Activated naive CD4-positive, alpha-beta T cell treated with anti-CD3 and anti-CD28 coated beads for 36 hours (primary cell): ENCODE data around the gene TRUB2. TPM values are rescaled to one million over a fixed set of nuclear protein-coding genes. Genes with fewer than 3 reads are reported as not detected.

Source experiments
- CTCF ChIA-PET: fragments of 350-600 bp; sonication (Branson Sonifier 250); formaldehyde crosslinking; loops from one replicate; lab custom pipeline; 2021; ENCODE audit warnings: antibody characterized with exemption; lab: Charles Lee
- DNase-seq: peaks from one replicate; pipeline ENCODE4 v3.0.0-alpha.2; 2020
- H3K27ac Mint-ChIP-seq: one replicate; pipeline ENCODE4 v1.8.0; 2021; ENCODE audit warnings: mild to moderate bottlenecking, mixed read lengths
- H3K27me3 Mint-ChIP-seq: one replicate; pipeline ENCODE4 v1.8.0; 2021; ENCODE audit warnings: low read depth, mixed read lengths
- H3K36me3 Mint-ChIP-seq: one replicate; pipeline ENCODE4 v1.8.0; 2021; ENCODE audit warnings: low read depth, mixed read lengths
- H3K4me1 Mint-ChIP-seq: one replicate; pipeline ENCODE4 v1.8.0; 2021; ENCODE audit warnings: low read depth, mixed read lengths
- H3K4me3 Mint-ChIP-seq: one replicate; pipeline ENCODE4 v1.8.0; 2021; ENCODE audit warnings: mild to moderate bottlenecking, moderate library complexity, mixed read lengths
- H3K9me3 Mint-ChIP-seq: one replicate; pipeline ENCODE4 v1.8.0; 2021; ENCODE audit warnings: mixed read lengths
- intact Hi-C: fragments of 100-400 bp; cut with micrococcal nuclease; formaldehyde crosslinking; loops from one replicate; pipeline ENCODE4 v1.15.1; 2023
- total RNA-seq, 2 experiments: library from RNA; stranded (reverse); gene quantifications; one replicate each; pipeline ENCODE4 v1.2.3, GENCODE V29; 2021

TRUB2 gene
- total RNA-seq, 2 experiments from 2014 or later = 28.0 to 29.4 TPM

DNA sequence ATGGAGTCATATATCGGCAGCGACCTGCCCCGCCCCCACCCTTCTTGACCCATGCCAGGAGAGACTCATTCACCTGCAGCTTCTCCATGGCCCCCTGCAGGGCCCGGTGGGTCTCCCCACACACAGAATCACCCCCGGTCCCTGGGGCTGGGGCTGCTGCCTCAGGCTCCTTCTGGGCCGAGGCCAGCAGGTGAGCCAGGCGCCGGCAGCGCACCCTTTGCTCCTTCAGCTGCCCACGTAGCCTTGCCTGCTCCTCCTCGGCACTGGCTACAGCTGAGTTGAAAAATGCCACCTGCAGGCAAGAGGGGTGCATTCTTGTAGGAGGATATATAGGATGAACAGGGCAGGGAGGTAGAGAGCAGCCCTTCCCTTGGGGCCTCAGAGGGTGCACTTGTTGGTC is 64.3 kb downstream of the TRUB2 start:
- DNase-seq = no peak
- Mint-ChIP-seq H3K4me3 (no peak overlapping the region), H3K4me1 (no peaks in the 10 kb centered on the region), H3K9me3 (no peaks in the 10 kb centered on the region), H3K27ac (no peak overlapping the region), H3K36me3 (peaks cover 19% of the 10 kb centered on the region), H3K27me3 (no peaks in the 10 kb centered on the region)
- intact Hi-C loops = no loop called here
- CTCF ChIA-PET = no interaction called here

GRCh38 chr9:128257086-128257825 is 65.0 kb downstream of the TRUB2 start:
- DNase-seq = no peak
- CTCF ChIA-PET = interaction anchor here (0.6 to 1.6 kb wide), 2 partner anchors 79 to 85 kb away, joined by 3 to 4 read pairs; no protein-coding TSS in a partner anchor
- H3K27me3 Mint-ChIP-seq = no peaks in the 10 kb centered on the region
- H3K27ac Mint-ChIP-seq = no peak overlapping the region
- H3K36me3 Mint-ChIP-seq = peaks cover 17% of the 10 kb centered on the region
- intact Hi-C loops = no loop called here
- H3K4me3 Mint-ChIP-seq = no peak overlapping the region
- no peaks in the 10 kb centered on the region for H3K4me1 Mint-ChIP-seq
- no peaks in the 10 kb centered on the region for H3K9me3 Mint-ChIP-seq

Other genes starting within 250 kb of the TRUB2 start
- 10 to 100 TPM; 47.6 to 48.4 TPM for gene PTGES2, start 194.7 kb downstream of the TRUB2 start, total RNA-seq
- not detected for gene LCN2, start 173.0 kb downstream of the TRUB2 start, total RNA-seq
- 10 to 100 TPM; 73.3 to 77.7 TPM for gene BBLN, start 162.2 kb downstream of the TRUB2 start, total RNA-seq
- 10 to 100 TPM; 79.5 to 82.8 TPM for gene CIZ1, start 130.9 kb downstream of the TRUB2 start, total RNA-seq
- under 1 TPM; 0.07 to 0.77 TPM for gene DNM1, start 119.1 kb downstream of the TRUB2 start, total RNA-seq
- gene GOLGA2, start 46.4 kb downstream of the TRUB2 start, total RNA-seq = 10 to 100 TPM; 33.3 to 34.4 TPM
- gene SWI5, start 46.2 kb downstream of the TRUB2 start, total RNA-seq = 10 to 100 TPM; 13.3 to 15.5 TPM
- gene COQ4, start 392 bp upstream of the TRUB2 start, total RNA-seq = 10 to 100 TPM; 27.8 to 29.6 TPM
- 1 to 10 TPM; 5.7 to 6.8 TPM for gene SLC27A4, start 18.1 kb upstream of the TRUB2 start, total RNA-seq
- 10 to 100 TPM; 44.4 to 45.2 TPM for gene URM1, start 48.9 kb upstream of the TRUB2 start, total RNA-seq
- gene CERCAM, start 98.4 kb upstream of the TRUB2 start, total RNA-seq = under 1 TPM; 0.33 to 0.57 TPM
- 10 to 100 TPM; 73.6 to 73.7 TPM for gene ODF2, start 133.6 kb upstream of the TRUB2 start, total RNA-seq
- gene GLE1, start 182.3 kb upstream of the TRUB2 start, total RNA-seq = 10 to 100 TPM; 48.7 to 51.6 TPM
- 100 to 1,000 TPM; 162 to 183 TPM for gene SPTAN1, start 230.1 kb upstream of the TRUB2 start, total RNA-seq